WTC11 (cell line): ENCODE results near the gene TMEM258. TPM values are rescaled to one million over a fixed set of nuclear protein-coding genes. Genes with fewer than 3 reads are reported as not detected.

Source experiments
- ATAC-seq: fragments of 200-7000 bp; cut with Tn5 transposase; 2 replicates; pipeline ENCODE4 v1.10.0; 2021; ENCODE audit warnings: mild to moderate bottlenecking, moderate library complexity
- CTCF ChIA-PET: fragments of 300-600 bp; sonication (Branson Sonifier 250); formaldehyde crosslinking; loops from one replicate; lab custom pipeline; 2021; ENCODE audit warnings: antibody characterized with exemption; lab: Charles Lee
- POLR2A ChIA-PET: fragments of 350-600 bp; sonication (Branson Sonifier 250); formaldehyde crosslinking; loops from one replicate; lab custom pipeline; 2021; ENCODE audit warnings: antibody characterized with exemption; lab: Charles Lee
- DNase-seq: peaks from one replicate; pipeline ENCODE4 v3.0.0; 2021; ENCODE audit warnings: low spot score
- H3K27ac Mint-ChIP-seq: 2 replicates; pipeline ENCODE4 v1.8.0; 2021; ENCODE audit warnings: mixed read lengths
- H3K27me3 Mint-ChIP-seq: 2 replicates; pipeline ENCODE4 v1.8.0; 2021; ENCODE audit warnings: low read depth, mild to moderate bottlenecking, moderate library complexity, mixed read lengths
- H3K36me3 Mint-ChIP-seq: 2 replicates; pipeline ENCODE4 v1.8.0; 2021; ENCODE audit warnings: mixed read lengths
- H3K4me1 Mint-ChIP-seq: 2 replicates; pipeline ENCODE4 v1.8.0; 2022; ENCODE audit warnings: mixed read lengths
- H3K4me3 Mint-ChIP-seq: 2 replicates; pipeline ENCODE4 v1.8.0; 2021; ENCODE audit warnings: mild to moderate bottlenecking, moderate library complexity, mixed read lengths
- H3K9me3 Mint-ChIP-seq: 2 replicates; pipeline ENCODE4 v1.8.0; 2021; ENCODE audit warnings: mixed read lengths
- ESRRA ChIP-seq: sonication (generic); formaldehyde crosslinking; IDR thresholded peaks from 2 replicates; pipeline ENCODE4 v1.8.1; 2022; ENCODE audit warnings: mild to moderate bottlenecking, missing genetic modification reagents, borderline replicate concordance
- GABPB1 ChIP-seq: sonication (generic); formaldehyde crosslinking; IDR thresholded peaks from 2 replicates; pipeline ENCODE4 v1.8.1; 2023; ENCODE audit warnings: mild to moderate bottlenecking, missing genetic modification reagents
- GTF2I ChIP-seq: fragments of 250-450 bp; sonication (Bioruptor Pico); conservative IDR thresholded peaks from 2 replicates; pipeline ENCODE4 v1.4.0; 2021; ENCODE audit warnings: mild to moderate bottlenecking
- KAT7 ChIP-seq: sonication (generic); formaldehyde crosslinking; IDR thresholded peaks from 2 replicates; pipeline ENCODE4 v1.8.1; 2023; ENCODE audit warnings: missing genetic modification reagents, mild to moderate bottlenecking, borderline replicate concordance
- NFATC4 ChIP-seq: fragments of 250-450 bp; sonication (Bioruptor Pico); IDR thresholded peaks from 2 replicates; pipeline ENCODE4 v1.9.0; 2021; ENCODE audit warnings: mild to moderate bottlenecking
- OVOL2 ChIP-seq: fragments of 250-450 bp; sonication (Bioruptor Pico); IDR thresholded peaks from 2 replicates; pipeline ENCODE4 v1.9.0; 2021; ENCODE audit warnings: mild to moderate bottlenecking, borderline replicate concordance
- TEAD1 ChIP-seq: sonication (generic); formaldehyde crosslinking; IDR thresholded peaks from 2 replicates; pipeline ENCODE4 v1.8.0; 2022; ENCODE audit warnings: mild to moderate bottlenecking, missing genetic modification reagents
- TEAD4 ChIP-seq: sonication (generic); formaldehyde crosslinking; IDR thresholded peaks from 2 replicates; pipeline ENCODE4 v1.8.0; 2022; ENCODE audit warnings: mild to moderate bottlenecking, missing genetic modification reagents
- TP53 ChIP-seq: sonication (generic); formaldehyde crosslinking; IDR thresholded peaks from 2 replicates; pipeline ENCODE4 v1.8.1; 2023; ENCODE audit warnings: mild to moderate bottlenecking, missing genetic modification reagents
- ZNF219 ChIP-seq: sonication (generic); formaldehyde crosslinking; IDR thresholded peaks from 2 replicates; pipeline ENCODE4 v1.8.0; 2023; ENCODE audit warnings: missing genetic modification reagents, mild to moderate bottlenecking, borderline replicate concordance
- ZNF232 ChIP-seq: sonication (generic); formaldehyde crosslinking; IDR thresholded peaks from 2 replicates; pipeline ENCODE4 v1.8.0; 2022; ENCODE audit warnings: mild to moderate bottlenecking, missing genetic modification reagents
- total RNA-seq: library from RNA; stranded (reverse); gene quantifications from 3 replicates; pipeline ENCODE4 v1.2.3, GENCODE V29; 2021
- TF ChIP-seq, protein P1 (sequence below): sonication (generic); formaldehyde crosslinking; IDR thresholded peaks from 2 replicates; pipeline ENCODE4 v1.8.0; 2023; ENCODE audit warnings: missing genetic modification reagents
- TF ChIP-seq, protein P2 (sequence below): sonication (generic); formaldehyde crosslinking; IDR thresholded peaks from 2 replicates; pipeline ENCODE4 v1.8.1; 2023; ENCODE audit warnings: mild to moderate bottlenecking, moderate library complexity, missing genetic modification reagents
- TF ChIP-seq, protein P3 (sequence below): sonication (generic); formaldehyde crosslinking; conservative IDR thresholded peaks from 2 replicates; pipeline ENCODE4 v1.8.1; 2023; ENCODE audit warnings: mild to moderate bottlenecking, low read depth, missing genetic modification reagents, moderate library complexity
- TF ChIP-seq, protein P4 (sequence below): fragments of 250-450 bp; sonication (Bioruptor Pico); IDR thresholded peaks from 2 replicates; pipeline ENCODE4 v1.8.0; 2021; ENCODE audit warnings: mild to moderate bottlenecking
- TF ChIP-seq, protein P5 (sequence below): sonication (generic); formaldehyde crosslinking; IDR thresholded peaks from 2 replicates; pipeline ENCODE4 v1.8.0; 2022; ENCODE audit warnings: mild to moderate bottlenecking, missing genetic modification reagents

Gene TMEM258
- total RNA-seq, 1 experiment from 2014 or later: 175 TPM

DNA sequence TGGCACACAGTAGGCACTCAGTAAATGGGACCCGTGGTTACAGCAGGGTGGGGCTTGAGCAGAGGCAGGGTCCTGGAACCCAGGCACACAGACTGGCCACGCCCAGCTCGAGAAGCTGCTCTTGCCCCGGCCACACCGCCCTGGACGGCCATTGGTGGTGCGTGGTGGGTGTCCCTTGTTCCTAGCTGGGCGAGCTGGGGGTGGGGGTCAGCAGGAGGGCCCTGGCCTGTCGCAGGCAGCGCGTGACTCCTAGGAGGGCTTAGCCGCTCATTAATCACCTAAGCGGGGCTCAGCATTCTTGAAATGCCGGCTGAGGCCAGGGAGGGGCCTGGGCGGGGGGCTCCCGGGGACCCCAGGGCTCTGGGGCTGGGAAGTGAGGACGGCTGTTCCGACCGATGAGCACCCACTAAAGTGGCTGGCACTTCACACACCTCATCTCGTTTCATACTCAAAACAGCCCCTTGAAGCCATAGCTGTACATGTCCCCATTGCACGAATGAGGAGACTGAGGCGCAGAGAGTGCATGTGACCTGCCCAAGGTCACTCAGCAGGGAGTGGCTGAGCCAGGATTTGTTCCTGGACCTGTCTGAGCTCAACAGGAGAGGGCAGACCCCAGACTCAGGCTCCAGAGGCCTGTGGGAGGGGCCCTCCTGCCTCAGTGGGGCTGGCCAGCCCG, 28.3 kb downstream of the TMEM258 start:
- peaks cover 3% of the 10 kb centered on the region; the same call in 1 of the 2 replicates for H3K27me3 Mint-ChIP-seq
- no peak overlapping the region for H3K27ac Mint-ChIP-seq
- no peaks in the 10 kb centered on the region for H3K9me3 Mint-ChIP-seq
- ATAC-seq (no peak), DNase-seq (no peak)
- CTCF ChIA-PET: interaction anchor here (0.6 to 6.3 kb wide), 8 partner anchors 11 to 31 kb away, joined by 3 to 42 read pairs (median 8); partner anchors contain the start of genes FEN1, MYRF and TMEM258
- H3K4me3 Mint-ChIP-seq: no peak overlapping the region
- H3K4me1 Mint-ChIP-seq: peaks cover 10% of the 10 kb centered on the region
- no peaks in the 10 kb centered on the region for H3K36me3 Mint-ChIP-seq
- POLR2A ChIA-PET: no interaction called here
- TF ChIP-seq ZNF219 (CRISPR knock-in tag) (no peak), GABPB1 (CRISPR knock-in tag) (no peak), GTF2I (0 out of 2 replicates have a peak, but pooled peaks have one; percentile 12), TEAD4 (CRISPR knock-in tag) (no peak), ESRRA (CRISPR knock-in tag) (peak; percentile 41; the same call in 1 of the 2 replicates), KAT7 (CRISPR knock-in tag) (no peak), ZNF232 (CRISPR knock-in tag) (no peak), TP53 (CRISPR knock-in tag) (no peak), OVOL2 (CRISPR knock-in tag) (no peak), TEAD1 (CRISPR knock-in tag) (no peak), NFATC4 (CRISPR knock-in tag) (no peak)
- TF ChIP-seq, protein P1, sequence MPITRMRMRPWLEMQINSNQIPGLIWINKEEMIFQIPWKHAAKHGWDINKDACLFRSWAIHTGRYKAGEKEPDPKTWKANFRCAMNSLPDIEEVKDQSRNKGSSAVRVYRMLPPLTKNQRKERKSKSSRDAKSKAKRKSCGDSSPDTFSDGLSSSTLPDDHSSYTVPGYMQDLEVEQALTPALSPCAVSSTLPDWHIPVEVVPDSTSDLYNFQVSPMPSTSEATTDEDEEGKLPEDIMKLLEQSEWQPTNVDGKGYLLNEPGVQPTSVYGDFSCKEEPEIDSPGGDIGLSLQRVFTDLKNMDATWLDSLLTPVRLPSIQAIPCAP (CRISPR knock-in tag): no peak
- TF ChIP-seq, protein P2, sequence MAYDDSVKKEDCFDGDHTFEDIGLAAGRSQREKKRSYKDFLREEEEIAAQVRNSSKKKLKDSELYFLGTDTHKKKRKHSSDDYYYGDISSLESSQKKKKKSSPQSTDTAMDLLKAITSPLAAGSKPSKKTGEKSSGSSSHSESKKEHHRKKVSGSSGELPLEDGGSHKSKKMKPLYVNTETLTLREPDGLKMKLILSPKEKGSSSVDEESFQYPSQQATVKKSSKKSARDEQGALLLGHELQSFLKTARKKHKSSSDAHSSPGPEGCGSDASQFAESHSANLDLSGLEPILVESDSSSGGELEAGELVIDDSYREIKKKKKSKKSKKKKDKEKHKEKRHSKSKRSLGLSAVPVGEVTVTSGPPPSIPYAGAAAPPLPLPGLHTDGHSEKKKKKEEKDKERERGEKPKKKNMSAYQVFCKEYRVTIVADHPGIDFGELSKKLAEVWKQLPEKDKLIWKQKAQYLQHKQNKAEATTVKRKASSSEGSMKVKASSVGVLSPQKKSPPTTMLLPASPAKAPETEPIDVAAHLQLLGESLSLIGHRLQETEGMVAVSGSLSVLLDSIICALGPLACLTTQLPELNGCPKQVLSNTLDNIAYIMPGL (CRISPR knock-in tag): no peak
- TF ChIP-seq, protein P3, sequence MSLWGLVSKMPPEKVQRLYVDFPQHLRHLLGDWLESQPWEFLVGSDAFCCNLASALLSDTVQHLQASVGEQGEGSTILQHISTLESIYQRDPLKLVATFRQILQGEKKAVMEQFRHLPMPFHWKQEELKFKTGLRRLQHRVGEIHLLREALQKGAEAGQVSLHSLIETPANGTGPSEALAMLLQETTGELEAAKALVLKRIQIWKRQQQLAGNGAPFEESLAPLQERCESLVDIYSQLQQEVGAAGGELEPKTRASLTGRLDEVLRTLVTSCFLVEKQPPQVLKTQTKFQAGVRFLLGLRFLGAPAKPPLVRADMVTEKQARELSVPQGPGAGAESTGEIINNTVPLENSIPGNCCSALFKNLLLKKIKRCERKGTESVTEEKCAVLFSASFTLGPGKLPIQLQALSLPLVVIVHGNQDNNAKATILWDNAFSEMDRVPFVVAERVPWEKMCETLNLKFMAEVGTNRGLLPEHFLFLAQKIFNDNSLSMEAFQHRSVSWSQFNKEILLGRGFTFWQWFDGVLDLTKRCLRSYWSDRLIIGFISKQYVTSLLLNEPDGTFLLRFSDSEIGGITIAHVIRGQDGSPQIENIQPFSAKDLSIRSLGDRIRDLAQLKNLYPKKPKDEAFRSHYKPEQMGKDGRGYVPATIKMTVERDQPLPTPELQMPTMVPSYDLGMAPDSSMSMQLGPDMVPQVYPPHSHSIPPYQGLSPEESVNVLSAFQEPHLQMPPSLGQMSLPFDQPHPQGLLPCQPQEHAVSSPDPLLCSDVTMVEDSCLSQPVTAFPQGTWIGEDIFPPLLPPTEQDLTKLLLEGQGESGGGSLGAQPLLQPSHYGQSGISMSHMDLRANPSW: no peak
- TF ChIP-seq, protein P4, sequence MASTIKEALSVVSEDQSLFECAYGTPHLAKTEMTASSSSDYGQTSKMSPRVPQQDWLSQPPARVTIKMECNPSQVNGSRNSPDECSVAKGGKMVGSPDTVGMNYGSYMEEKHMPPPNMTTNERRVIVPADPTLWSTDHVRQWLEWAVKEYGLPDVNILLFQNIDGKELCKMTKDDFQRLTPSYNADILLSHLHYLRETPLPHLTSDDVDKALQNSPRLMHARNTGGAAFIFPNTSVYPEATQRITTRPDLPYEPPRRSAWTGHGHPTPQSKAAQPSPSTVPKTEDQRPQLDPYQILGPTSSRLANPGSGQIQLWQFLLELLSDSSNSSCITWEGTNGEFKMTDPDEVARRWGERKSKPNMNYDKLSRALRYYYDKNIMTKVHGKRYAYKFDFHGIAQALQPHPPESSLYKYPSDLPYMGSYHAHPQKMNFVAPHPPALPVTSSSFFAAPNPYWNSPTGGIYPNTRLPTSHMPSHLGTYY (CRISPR knock-in tag): no peak
- TF ChIP-seq, all 79 proteins: peak for 2

DNA sequence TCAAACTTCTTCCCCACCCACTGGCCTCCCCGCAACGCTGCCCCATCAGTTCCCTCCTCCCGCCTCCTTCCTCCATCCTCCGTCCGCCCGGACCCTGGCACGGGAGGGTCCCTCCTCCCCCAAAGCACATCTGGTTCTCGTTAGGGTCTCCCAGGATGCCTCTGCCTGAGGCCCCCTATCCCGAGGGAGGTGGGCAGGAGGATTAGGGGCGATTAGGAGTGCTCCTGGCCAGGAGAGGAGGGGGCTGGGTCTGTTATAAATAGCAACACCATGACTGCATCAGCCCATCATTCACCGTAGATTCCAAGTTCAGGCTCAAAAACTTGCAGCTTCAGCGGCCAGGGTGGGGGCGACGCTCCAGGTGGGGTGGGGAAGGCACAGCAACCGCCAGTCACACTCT, 29.6 kb downstream of the TMEM258 start:
- ChIA-PET POLR2A (interaction anchor here (0.6 kb wide), 1 partner anchor 52 kb away, joined by 3 read pairs; no protein-coding TSS in a partner anchor), CTCF (interaction anchor here (1.3 to 1.6 kb wide), 2 partner anchors 15 to 25 kb away, joined by 3 to 7 read pairs; no protein-coding TSS in a partner anchor)
- no peaks in the 10 kb centered on the region for H3K9me3 Mint-ChIP-seq
- peaks cover 10% of the 10 kb centered on the region for H3K4me1 Mint-ChIP-seq
- DNase-seq (no peak), ATAC-seq (no peak)
- TF ChIP-seq, protein P5, sequence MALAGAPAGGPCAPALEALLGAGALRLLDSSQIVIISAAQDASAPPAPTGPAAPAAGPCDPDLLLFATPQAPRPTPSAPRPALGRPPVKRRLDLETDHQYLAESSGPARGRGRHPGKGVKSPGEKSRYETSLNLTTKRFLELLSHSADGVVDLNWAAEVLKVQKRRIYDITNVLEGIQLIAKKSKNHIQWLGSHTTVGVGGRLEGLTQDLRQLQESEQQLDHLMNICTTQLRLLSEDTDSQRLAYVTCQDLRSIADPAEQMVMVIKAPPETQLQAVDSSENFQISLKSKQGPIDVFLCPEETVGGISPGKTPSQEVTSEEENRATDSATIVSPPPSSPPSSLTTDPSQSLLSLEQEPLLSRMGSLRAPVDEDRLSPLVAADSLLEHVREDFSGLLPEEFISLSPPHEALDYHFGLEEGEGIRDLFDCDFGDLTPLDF (CRISPR knock-in tag): no peak
- H3K4me3 Mint-ChIP-seq: no peak overlapping the region
- peaks cover 3% of the 10 kb centered on the region; the same call in 1 of the 2 replicates for H3K27me3 Mint-ChIP-seq
- H3K36me3 Mint-ChIP-seq: no peaks in the 10 kb centered on the region
- H3K27ac Mint-ChIP-seq: no peak overlapping the region
